ENCODE data around the gene PRPF6.

PRPF6 gene

DNA sequence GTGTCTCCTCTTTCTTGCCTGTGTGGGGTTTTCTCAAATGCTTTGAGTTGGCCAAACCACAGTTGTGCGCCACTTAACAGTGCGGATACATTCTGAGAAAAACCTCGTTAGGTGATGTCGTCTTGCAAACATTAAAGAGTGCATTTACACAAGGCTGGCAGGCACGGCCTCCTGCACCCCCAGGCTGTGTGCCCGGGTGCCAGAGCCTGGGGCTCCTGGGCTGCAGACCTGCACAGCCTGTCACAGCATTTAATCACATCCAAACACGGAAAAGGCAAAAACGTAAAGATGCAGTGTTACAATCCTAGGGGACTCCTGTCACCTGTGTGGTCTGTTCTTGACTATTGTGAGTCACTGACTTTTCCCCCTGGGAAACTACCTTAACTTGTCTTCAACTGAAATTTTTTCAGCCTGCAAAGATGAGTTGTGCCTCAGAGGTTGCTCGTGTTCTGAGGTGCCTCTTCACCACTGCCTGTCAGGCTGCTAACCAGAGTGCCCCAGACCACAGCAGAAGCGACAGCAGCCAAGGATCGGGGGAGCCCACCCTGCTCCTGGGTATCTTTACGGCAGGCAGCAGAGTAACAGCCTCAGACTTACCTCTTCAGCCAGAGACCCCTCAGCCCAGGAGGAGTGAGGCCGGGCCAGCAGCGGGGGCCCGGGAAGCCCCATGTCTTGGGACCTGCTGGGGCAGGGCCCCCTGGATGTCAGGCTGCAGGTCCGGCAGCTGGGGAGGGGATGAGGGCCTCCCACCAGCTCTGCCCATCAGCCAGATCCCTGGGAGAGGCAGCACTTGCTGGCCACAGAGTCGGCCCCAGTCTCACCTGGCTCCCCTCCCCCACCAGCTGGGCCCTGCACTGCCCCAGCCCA is 54.4 kb downstream of the PRPF6 start:
- Histone ChIP-seq H3K36me3 (ENCODE audit: insufficient read depth, low read length) (no peaks in the 10 kb centered on the region; the same call in 1 of the 2 replicates), H3K9ac (ENCODE audit: low read depth, low read length) (no peak overlapping the region), H3K4me1 (ENCODE audit: insufficient read depth, low read length) (peaks cover 16% of the 10 kb centered on the region; the same call in 1 of the 2 replicates), H3K9me3 (ENCODE audit: control insufficient read depth, insufficient read depth, low read length) (no peaks in the 10 kb centered on the region)

DNA sequence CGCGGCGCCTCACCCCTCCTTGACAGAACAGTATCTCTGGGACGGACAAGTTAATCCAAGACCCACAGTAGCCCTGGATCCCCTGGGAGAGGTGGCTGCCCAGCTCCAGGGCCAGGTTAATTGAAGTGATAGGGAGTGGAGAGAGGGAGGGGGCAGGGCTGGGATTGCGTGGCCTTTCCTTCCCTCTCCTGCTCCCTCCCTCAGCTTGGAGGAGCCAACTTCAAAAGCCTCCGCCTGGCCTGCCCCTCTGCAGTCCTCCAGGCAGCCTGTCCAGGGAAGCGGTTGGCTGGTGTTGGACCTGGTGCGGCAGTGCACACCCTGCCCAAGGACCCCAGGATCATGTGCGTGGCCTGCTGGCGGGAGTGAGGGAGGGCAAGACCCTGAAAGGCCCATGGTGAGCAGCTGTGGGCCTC is 55.0 kb downstream of the PRPF6 start, which contains the start of gene C20orf204:
Gene C20orf204, plus strand, starts transcription at position 250 of the 413 bp plus-strand sequence. Its CDS starts 142 bp downstream, at position 392.
- no peaks in the 10 kb centered on the region; the same call in 1 of the 2 replicates for H3K36me3 ChIP-seq (ENCODE audit: insufficient read depth, low read length)
- H3K4me1 ChIP-seq (ENCODE audit: insufficient read depth, low read length) = peaks cover 16% of the 10 kb centered on the region; the same call in 1 of the 2 replicates
- H3K9me3 ChIP-seq (ENCODE audit: control insufficient read depth, insufficient read depth, low read length) = no peaks in the 10 kb centered on the region
- H3K9ac ChIP-seq (ENCODE audit: low read depth, low read length) = no peak within 1 kb of the TSS

DNA sequence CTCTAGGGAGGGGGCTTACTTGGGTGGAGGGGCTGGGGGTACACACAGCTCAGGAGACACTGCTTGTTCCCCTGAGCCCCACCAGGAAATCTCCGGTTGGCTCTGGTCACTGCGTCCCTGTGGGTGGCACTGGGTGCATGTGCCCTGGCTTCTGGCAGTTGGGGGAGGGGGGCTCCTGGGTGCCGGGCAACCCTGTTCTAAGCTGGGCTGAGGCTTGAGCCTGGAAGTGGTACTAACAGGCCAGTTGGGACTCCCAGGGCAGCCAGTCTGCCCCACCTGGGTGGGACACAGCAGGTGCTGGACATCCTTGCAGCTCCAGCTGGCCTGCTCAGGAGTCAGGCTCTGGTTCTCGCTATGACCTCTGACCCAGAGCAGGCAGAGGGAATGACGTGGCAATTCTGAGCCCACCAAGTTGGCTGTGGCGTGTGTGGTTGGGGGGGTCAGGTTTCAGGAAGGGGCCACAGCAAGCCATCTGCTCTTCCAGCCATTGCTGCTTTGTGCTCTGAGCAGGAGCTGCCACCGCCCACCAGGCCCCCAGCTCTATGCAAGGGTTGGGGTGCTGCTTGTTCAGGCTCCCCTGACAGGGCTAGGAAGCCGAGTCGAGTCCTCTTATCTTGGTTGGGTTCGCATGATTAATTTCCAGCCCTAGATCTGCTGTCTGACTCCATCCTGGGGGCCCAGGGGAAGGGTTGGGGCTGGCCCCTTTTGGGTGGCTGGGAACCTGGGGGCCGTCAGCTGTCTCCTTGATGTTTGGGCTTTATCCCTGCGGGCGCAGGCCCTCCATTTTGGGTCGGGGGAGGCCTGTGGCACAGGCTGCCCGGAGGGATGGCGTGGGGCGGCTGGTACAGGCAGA is 55.6 kb downstream of the PRPF6 start:
- Histone ChIP-seq H3K9ac (ENCODE audit: low read depth, low read length) (no peak overlapping the region), H3K4me1 (ENCODE audit: insufficient read depth, low read length) (peaks cover 16% of the 10 kb centered on the region; the same call in 1 of the 2 replicates)

DNA sequence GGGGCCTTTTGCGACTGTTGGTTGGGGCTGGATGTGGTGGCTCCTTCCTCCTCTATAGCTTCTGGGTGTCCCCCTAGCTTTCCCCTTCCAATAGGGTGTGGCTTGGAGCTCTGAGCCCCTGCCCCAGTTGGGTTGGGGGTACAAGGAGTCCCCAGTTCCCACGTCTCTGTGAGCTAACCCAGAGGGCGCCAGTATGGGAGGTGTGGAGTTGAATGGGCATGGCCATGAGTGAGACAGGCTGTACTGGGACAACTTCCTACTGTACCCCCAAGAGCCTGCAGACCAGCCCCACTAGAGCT is 56.2 kb downstream of the PRPF6 start:
- peaks cover 16% of the 10 kb centered on the region; the same call in 1 of the 2 replicates for H3K4me1 ChIP-seq (ENCODE audit: insufficient read depth, low read length)
- no peaks in the 10 kb centered on the region for H3K9me3 ChIP-seq (ENCODE audit: control insufficient read depth, insufficient read depth, low read length)
- no peak overlapping the region for H3K9ac ChIP-seq (ENCODE audit: low read depth, low read length)
- H3K36me3 ChIP-seq (ENCODE audit: insufficient read depth, low read length) = no peaks in the 10 kb centered on the region

More for the DNA sequence above, 55.6 kb downstream of the PRPF6 start:
- Histone ChIP-seq H3K9me3 (ENCODE audit: control insufficient read depth, insufficient read depth, low read length) (no peaks in the 10 kb centered on the region), H3K36me3 (ENCODE audit: insufficient read depth, low read length) (no peaks in the 10 kb centered on the region)

DNA sequence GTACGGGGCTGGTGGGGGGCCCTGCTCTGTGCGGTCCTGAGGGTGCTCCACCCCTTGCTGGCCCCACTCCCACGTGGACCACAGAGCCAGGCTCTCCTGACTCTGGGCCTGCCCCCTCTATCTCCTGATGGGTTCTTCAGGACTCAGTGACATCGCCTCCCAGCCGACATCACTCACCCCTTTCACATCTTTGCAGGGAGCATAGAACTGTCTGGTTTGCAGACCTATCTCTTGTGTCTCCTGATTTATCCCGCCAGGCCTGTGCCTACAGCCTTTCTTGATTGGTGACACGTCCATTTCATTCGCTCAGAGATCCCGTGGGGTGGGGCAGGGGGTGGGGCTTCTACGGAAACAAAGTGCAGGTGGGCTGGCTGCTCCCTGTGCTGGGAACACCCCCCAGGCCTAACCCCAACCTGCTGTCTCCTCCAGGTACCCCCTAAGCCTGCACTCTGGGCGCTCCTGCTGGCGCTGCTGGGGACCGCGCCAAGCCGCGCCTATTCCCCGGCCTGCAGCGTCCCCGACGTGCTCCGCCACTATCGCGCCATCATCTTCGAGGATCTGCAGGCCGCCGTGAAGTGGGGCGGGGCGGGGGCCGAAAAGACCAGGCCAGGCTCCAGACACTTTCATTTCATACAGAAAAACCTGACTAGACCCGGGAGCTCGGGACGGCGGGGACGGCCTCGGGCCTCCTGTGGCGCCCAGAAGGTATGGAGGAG is 56.7 kb downstream of the PRPF6 start:
- no peaks in the 10 kb centered on the region for H3K9me3 ChIP-seq (ENCODE audit: control insufficient read depth, insufficient read depth, low read length)
- H3K4me1 ChIP-seq (ENCODE audit: insufficient read depth, low read length) = peaks cover 16% of the 10 kb centered on the region; the same call in 1 of the 2 replicates
- peak overlapping the region; percentile 65; the same call in 1 of the 2 replicates for H3K9ac ChIP-seq (ENCODE audit: low read depth, low read length)

DNA sequence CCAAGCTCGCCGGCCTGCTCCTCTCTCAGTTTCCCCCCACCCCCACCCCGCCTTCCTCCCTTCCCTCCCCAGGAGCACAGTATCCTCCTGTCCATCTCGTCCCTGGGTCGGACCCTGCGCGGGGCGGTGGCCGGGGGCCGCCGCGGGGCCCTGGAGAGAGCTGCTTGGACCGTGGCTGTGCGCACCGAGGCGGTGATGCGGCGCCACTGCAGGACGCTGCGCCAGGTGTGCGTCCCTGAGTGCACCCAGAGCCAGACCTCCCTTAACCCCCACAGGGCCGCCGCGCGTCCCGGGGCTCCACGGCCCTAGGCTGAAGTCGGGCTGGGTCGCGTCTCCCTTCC is 57.3 kb downstream of the PRPF6 start:
- no peaks in the 10 kb centered on the region for H3K36me3 ChIP-seq (ENCODE audit: insufficient read depth, low read length)
- H3K4me1 ChIP-seq (ENCODE audit: insufficient read depth, low read length) = peaks cover 16% of the 10 kb centered on the region; the same call in 1 of the 2 replicates
- no peaks in the 10 kb centered on the region for H3K9me3 ChIP-seq (ENCODE audit: control insufficient read depth, insufficient read depth, low read length)
- peak overlapping the region; percentile 65 for H3K9ac ChIP-seq (ENCODE audit: low read depth, low read length)

More for the DNA sequence above, 56.7 kb downstream of the PRPF6 start:
- H3K36me3 ChIP-seq (ENCODE audit: insufficient read depth, low read length) = no peaks in the 10 kb centered on the region

DNA sequence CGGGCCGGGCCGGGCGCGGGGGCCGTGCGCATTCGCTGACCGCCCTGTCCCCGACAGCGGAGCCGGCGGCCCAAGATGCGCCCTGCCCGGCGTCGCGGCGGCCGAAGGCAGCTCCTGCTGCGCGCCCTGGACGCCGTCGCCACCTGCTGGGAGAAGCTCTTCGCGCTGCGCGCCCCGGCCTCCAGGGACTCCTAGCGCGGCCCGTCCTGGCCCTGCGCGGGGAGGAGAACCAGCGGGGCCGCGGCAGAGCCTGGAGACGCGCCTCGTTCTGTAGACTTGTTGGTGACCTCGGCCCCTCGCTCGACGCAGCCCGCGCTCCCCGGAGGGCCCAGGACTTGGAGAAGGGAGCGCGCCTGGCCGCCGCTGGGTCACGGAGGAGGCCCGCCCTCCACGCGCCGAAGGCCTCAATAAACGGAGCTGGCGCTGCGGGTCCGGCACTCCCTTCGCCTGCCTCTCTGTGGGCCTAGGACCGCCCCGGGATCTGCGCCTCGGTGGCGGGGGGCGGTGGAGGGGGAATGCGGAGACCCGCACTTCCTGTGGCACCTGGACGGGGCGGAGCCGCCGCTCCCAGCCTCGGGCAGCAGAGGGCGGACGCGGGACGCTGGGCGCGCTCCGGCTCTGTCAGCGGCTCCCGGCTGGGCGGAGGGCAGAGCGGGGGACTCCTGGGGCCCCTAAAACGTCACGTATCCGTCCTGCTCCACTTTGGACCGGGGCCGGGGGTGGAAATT is 57.8 kb downstream of the PRPF6 start:
- Histone ChIP-seq H3K4me1 (ENCODE audit: insufficient read depth, low read length) (peaks cover 16% of the 10 kb centered on the region; the same call in 1 of the 2 replicates), H3K9ac (ENCODE audit: low read depth, low read length) (peak overlapping the region; percentile 65), H3K36me3 (ENCODE audit: insufficient read depth, low read length) (no peaks in the 10 kb centered on the region), H3K9me3 (ENCODE audit: control insufficient read depth, insufficient read depth, low read length) (no peaks in the 10 kb centered on the region)

DNA sequence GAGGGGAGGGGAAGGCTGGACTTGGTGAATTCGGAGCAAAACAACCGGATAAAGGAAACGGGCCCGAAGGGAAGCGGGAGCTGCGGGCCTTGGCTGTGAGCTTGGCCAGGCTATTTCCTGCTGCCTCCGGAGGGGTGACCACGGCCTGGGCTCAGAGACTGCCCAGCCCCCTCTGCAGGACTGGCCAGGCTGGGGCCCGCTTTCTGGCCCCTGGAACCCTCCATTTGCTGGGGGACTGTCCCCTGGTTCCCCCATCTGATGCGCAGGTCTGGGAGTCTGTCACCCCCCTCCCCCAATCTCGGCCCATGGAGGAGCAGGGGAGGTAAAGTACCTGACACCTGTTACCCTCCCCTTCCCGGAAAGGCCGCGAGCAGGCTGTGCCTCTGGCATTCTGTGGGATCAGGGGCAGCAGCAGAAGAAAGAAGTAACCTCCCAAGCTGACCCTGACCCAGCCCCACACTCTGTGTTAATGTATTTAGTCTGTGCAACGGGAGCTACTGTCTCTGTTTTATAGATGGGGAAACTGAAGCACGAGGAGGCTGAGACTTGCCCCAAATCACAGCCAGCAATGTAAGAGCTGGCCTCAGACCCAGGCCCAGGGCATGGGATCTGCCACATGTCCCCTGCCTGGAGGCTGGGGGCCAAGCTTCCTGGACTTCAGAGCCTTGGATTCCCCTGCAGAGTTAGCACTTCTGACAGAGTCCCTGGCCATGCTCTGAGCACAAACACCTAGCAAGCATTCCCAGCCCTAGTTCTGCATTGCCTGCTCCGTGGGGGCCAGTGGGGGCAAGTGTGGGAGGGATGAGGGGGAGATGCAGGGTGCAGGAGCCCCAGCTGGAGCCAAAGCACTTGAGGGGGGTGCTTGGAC is 58.6 kb downstream of the PRPF6 start:
- Histone ChIP-seq H3K9ac (ENCODE audit: low read depth, low read length) (peak overlapping the region; percentile 65), H3K4me1 (ENCODE audit: insufficient read depth, low read length) (peaks cover 16% of the 10 kb centered on the region; the same call in 1 of the 2 replicates), H3K36me3 (ENCODE audit: insufficient read depth, low read length) (no peaks in the 10 kb centered on the region), H3K9me3 (ENCODE audit: control insufficient read depth, insufficient read depth, low read length) (no peaks in the 10 kb centered on the region)

DNA sequence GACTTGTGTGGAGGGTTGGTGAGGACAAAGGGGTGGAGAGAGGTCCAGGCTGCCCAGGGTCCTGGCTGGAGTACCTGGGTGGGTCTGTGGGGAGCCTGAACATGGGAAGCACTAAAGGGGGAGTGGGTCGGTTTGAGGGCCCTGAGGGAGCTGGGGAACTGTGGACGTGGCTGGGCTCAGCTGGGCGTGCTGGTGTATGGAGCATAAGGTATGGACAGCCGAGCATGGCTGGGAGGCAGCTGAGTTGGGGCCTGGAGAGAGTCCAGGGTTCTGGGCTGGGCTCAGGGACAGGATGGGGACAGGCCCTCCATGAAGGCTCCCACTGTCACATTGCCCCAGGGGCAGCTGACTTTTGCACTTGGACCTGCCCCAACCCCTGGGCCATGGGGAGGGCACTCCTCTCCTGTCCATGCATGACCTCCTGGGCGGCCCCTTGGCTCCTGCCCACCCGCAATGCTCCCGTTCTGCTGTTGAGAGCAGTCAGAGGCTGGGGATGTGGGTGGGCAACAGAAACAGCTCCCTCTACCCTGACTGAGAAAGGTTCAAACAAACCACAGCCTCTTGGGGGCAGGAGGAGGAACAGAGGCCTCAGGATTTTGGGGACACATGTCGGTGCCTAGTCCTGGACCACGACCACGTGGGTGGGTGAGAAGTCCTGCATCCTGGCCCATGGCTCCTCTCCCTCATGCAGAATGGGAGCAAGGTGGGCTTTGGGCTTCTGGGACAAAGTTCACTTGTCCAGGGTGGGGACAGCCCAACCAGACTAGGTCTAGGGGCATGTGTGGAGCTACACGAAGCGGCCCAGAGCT is 59.5 kb downstream of the PRPF6 start:
- H3K36me3 ChIP-seq (ENCODE audit: insufficient read depth, low read length) = no peaks in the 10 kb centered on the region
- H3K9me3 ChIP-seq (ENCODE audit: control insufficient read depth, insufficient read depth, low read length) = no peaks in the 10 kb centered on the region
- H3K9ac ChIP-seq (ENCODE audit: low read depth, low read length) = no peak overlapping the region
- peaks cover 25% of the 10 kb centered on the region; the same call in 1 of the 2 replicates for H3K4me1 ChIP-seq (ENCODE audit: insufficient read depth, low read length)

DNA sequence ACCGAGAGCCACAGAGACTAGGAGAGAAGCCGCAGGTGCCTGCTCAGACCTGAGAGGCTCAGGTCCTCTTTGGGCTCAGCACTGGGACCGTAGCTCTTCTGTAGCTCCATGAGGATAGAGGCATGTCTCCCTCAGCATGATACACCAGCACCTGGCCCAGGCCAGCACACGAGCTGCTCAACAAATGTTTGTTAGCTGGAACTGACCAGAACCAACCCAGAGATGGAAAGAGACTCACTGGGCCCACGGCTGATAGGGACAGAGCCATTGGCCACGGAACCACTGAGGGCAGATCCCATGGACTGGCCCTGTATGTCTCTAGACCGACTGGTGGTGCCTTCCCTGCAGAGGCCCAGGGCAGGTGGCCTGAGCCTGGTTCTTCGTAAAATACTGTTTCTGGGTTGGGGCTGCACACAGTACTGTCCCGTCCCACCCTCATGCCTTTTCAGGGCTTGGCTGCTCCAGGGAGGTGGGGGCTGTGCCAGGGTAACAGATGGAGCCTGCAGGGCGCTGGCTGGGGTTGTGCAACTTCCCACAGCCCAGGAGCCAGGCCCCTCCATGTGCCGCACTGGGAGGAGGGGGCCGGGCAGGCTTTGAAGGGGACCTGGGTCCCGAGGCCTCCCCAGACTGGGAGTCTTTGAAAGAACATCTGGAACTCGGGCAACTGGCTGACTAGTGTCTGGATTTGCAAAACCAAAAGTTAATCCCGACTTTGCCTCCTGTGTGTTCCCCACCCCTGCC is 60.3 kb downstream of the PRPF6 start:
- H3K9ac ChIP-seq (ENCODE audit: low read depth, low read length) = no peak overlapping the region
- no peaks in the 10 kb centered on the region for H3K36me3 ChIP-seq (ENCODE audit: insufficient read depth, low read length)
- no peaks in the 10 kb centered on the region for H3K9me3 ChIP-seq (ENCODE audit: control insufficient read depth, insufficient read depth, low read length)
- H3K4me1 ChIP-seq (ENCODE audit: insufficient read depth, low read length) = peaks cover 24% of the 10 kb centered on the region; the same call in 1 of the 2 replicates

DNA sequence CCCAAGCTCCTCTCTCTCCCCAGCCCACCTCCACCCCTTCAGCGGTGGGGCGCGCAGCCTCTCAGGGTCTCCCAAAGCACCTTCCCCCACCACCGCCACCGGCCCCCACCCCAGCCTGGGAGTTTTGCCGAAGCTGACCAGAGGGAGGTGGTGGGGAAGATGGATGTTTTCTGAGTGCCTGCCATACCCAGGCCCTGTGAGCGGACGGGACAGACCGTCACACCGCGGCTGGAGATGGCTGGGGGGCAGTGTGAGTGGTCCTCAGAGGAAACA is 60.8 kb downstream of the PRPF6 start:
- Histone ChIP-seq H3K4me1 (ENCODE audit: insufficient read depth, low read length) (peaks cover 19% of the 10 kb centered on the region; the same call in 1 of the 2 replicates), H3K36me3 (ENCODE audit: insufficient read depth, low read length) (no peaks in the 10 kb centered on the region), H3K9me3 (ENCODE audit: control insufficient read depth, insufficient read depth, low read length) (no peaks in the 10 kb centered on the region), H3K9ac (ENCODE audit: low read depth, low read length) (peak overlapping the region; percentile 71; the same call in 1 of the 2 replicates)
